Left kidney (tissue), 2 donors: Measurements from ENCODE around the gene PKD2. TPM values are rescaled to one million over a fixed set of nuclear protein-coding genes. Genes with fewer than 3 reads are reported as not detected.
"Not testable (repeated sequence)": the region's sequence is repeated elsewhere in the genome, so short reads cannot be mapped to it uniquely, and the experiment has no call there.

Experiments
- DNase-seq: peaks from one replicate; pipeline ENCODE4 v3.0.0-alpha.2; 2013
- polyA plus RNA-seq: library from polyadenylated mRNA; unstranded; fragments of 120-200 nt; gene quantifications from one replicate; pipeline ENCODE4 v1.2.1, GENCODE V29; 2013; ENCODE audit not compliant: insufficient read length

The PKD2 gene
- polyA plus RNA-seq, 1 donor, result 98.1 TPM

GRCh38 chr4:88063634-88064296 lies 56.3 kb downstream of the PKD2 start:
- DNase-seq, result no peak

GRCh38 chr4:88064410-88064809 lies 57.0 kb downstream of the PKD2 start:
- DNase-seq, result no peak

- no peak for DNase-seq
Measured at GRCh38 chr4:88070031-88070430, 62.6 kb downstream of the PKD2 start.

DNA sequence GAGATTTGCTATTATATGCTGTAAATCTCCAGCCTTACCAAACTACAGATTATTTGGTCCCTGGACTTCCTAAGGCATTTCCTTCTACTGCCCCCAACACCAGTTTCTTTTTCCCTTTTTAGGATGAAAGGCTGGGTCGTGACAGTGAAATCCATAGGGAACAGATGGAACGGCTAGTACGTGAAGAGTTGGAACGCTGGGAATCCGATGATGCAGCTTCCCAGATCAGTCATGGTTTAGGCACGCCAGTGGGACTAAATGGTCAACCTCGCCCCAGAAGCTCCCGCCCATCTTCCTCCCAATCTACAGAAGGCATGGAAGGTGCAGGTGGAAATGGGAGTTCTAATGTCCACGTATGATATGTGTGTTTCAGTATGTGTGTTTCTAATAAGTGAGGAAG lies 67.9 kb downstream of the PKD2 start:
- DNase-seq, result no peak

GRCh38 chr4:88077911-88078524 lies 70.6 kb downstream of the PKD2 start:
- DNase-seq, result no peak

DNA sequence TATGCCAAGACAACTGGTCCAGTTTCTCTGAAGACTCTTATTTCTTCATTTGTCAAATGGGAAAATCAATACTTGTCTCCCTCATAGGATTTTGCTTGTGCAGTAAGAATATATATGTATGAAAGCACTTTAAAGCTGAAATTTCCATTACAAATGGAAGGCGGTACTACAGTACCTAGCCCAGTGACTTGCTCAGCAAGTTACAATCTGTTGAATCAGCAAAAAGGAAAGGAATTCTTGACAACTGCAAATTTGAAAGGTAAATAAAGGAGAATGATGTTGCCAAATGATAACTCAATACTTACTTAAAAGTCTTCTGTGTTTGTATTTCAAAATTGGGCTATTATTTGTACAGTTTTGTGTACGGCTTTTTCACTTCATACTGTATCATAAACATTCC lies 71.1 kb downstream of the PKD2 start:
- DNase-seq, result no peak

DNA sequence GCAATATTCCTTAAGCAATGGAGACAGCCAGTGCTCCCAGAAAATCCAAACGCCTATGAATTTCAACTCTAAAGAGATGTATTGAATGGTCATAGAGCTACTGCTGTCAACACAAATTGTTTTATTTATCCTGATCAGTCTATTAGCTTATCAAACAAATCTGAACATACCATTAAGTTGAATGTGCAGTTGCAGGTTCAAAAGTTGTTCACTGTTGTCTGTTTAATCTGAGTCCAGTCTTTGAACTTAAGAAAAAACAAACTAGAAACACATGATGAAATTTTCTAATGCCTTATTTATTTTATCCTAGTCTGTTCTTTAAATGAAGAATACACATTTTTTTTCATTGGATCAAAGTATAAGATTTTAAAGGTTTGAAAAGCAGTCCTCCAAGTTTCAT lies 73.2 kb downstream of the PKD2 start:
- DNase-seq, result no peak

GRCh38 chr4:88087004-88087403 lies 79.6 kb downstream of the PKD2 start:
- DNase-seq, result no peak

DNA sequence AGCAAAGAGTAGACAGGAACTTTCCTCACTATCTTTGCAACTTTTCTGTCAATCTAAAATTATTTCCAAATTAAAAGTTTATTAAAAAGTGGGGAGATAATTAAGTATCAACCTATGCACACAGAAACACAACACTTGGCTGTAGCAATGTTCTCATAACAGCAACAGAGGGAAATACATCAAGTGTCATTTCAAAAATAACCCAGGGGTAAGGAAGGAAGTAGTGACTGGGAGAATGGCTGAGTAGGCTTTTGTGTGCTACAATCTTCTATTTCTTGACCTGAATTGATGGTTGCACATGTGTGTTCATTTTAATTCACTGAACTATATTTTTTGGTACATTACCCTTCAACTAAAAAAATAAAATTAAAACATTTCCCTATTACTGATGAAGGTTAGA lies 83.5 kb downstream of the PKD2 start:
- no peak for DNase-seq

DNA sequence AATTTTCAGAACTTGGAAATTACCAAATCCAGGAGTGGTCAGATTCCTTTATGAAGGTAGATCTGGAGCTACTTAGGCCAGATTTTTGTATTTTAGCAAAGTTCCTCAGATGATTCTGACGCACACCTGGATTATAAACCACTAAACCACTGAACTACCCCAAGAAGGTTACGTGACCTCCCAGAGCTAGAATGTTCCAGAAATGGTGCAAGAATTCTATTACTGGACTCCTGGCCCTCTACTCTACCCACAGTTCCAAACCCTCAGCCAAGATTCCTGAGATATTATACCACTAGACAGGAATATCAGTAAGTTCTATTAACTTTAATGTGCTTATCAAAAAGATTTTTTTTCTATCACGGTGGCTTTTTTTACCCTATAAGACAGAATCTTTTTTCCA lies 83.9 kb downstream of the PKD2 start:
- no peak for DNase-seq

DNA sequence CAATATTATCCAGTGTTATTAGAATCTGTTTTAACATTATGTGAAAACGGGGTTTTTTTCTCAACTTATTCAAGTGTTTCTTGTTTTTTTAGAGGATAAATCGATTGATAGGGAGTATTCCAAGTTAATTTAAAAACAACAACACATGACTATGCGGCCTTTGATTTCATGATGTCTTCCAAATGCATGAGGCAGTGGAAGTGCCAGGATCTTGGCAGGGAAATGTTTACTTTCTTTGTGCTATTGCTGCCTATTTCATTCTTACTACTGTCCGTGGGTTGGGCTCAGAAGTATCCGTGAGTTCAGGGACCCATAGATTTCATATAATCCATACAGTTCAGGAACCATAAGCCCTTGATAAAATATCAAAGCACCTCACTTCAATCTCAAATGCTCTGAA lies 86.4 kb downstream of the PKD2 start:
- no peak for DNase-seq

DNA sequence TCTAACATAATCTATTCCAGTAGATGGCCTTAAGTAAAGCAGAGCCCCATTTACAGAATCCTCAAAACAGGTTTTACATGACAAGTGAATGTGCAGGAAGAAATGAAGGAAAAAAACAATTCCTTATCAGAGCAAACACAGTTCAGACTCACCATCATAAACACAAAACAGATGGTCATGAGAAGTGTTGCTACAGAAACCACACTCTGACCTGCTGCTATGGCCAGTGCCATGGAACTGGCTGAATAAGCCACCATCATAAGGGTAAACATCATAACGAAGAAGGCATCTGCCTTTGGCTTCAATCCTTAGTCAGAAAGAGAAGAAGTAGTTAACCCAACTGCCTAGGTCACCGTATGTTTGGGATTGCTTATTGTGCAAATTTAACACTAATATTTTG lies 89.9 kb downstream of the PKD2 start:
- no peak for DNase-seq

GRCh38 chr4:88097781-88098180 lies 90.3 kb downstream of the PKD2 start:
- no peak for DNase-seq

DNA sequence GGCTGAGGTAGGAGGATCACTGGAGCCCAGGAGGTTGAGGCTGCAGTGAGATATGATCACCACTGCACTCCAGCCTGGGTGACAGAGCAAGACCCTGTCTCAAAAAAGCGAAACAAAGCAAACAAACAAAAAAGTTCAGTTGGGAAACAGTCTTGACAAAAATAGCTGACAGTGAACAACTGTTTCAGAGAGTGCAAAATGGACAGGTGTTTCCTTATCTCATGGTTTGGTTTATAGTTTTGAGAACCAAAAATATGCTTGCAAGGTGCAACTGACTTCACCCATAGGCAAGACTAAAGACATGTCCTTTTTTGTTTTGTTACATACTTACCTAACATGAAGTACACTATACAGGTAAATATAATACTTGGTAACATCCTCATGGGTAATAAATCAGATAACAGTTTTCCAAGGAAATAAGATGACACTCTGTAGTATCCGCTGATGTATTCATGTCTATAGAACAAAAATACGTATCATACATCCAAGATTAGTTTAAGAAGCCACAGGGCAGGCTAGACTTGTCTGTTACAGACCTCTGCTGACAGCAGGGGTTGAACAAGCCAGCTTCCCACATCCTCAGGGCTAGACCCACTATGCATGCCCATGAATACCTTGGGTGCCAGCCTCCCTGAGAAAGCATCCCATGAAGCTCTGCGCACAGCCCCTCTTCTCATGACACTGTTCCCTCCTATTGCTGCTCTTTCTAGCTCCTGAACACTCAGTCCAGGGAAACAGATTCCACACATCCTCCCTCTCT lies 91.7 kb downstream of the PKD2 start:
- no peak for DNase-seq

DNA sequence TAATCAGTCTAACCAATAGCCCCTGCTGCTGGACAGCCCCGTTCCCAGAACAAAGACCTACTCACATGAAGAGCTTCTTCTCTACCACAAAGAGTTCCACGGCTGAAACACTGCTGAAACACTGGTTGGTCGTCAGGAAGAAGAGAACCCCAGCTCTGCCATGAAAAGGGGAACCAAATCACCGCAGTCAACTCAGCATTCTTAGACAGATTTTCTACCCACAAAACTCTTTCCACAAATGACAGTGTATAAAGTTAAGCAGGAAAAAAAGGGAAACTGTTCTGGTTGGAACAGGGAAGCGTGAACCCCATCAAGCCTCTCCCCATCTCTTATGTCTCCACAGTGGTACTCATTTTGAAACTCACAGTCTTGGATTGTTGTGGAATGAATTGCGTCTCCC lies 93.7 kb downstream of the PKD2 start:
- no peak for DNase-seq

GRCh38 chr4:88102026-88102425 lies 94.6 kb downstream of the PKD2 start:
- no peak for DNase-seq

GRCh38 chr4:88104902-88105610 lies 97.6 kb downstream of the PKD2 start:
- DNase-seq, result no peak

DNA sequence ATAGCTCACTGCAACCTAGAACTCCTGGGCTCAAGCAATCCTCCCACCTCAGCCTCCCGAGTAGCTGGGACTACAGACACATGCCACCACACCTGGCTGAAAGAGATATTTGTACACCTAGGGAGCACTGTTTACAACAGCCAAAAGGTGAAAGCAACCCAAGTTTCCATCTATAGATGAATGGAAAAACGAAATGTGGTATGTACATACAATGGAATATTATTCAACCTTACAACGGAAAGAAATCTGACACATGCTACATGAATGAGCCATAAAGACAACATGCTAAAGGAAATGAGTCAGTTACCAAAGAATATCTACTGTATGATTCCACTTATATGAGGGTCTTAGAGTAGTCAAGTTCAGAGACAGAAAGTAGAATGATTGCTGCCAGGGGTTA lies 98.8 kb downstream of the PKD2 start:
- no peak for DNase-seq

DNA sequence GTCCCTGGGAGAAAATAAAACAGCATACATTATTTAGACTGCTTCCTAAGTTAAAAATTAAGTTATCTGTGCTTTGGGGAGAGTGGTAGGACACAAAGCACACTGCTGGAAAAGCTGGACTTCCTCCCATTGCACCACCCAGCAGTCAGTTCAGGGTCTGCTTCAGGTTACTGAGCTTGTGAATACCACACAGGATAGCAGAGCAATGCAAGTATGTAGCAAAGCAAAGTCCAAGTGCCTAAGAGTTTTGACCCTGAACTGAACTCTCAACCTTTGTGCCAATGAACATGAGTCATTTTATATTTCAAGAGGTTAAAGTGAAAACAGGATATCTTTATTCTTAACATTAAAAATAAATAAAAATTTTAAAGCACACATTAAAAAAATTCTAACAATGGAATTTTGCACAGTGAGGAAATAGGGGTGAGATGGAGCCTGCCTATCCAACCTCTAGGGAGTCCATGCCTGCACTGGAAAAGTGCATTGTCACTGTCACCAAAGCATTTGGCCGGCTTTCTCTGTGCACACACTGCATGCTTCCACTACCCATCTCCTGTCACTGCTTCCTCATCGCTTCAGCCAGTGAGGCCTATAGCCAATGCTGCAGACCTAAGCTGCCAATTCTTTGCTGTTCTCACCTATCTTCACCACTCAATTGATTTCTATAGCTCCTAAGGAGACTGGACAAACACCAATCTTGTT lies 100.1 kb downstream of the PKD2 start:
- DNase-seq, result no peak

GRCh38 chr4:88108108-88108465 lies 100.7 kb downstream of the PKD2 start:
- not testable (repeated sequence) for DNase-seq

GRCh38 chr4:88108747-88109122 lies 101.3 kb downstream of the PKD2 start:
- no peak for DNase-seq

GRCh38 chr4:88109123-88109881 lies 101.9 kb downstream of the PKD2 start:
- no peak for DNase-seq
